ENCODE results near the gene RNF115. TPM values are rescaled to one million over a fixed set of nuclear protein-coding genes. Genes with fewer than 3 reads are reported as not detected.
"Not testable (repeated sequence)": the region's sequence is repeated elsewhere in the genome, so short reads cannot be mapped to it uniquely, and the experiment has no call there.

RNF115 gene
- polyA plus RNA-seq, 1 donor from 2014 or later: 22.3 TPM

- TF ChIP-seq REST (IDR thresholded peaks at IDR 0.05; ENCODE audit: borderline replicate concordance): no peak
Measured at GRCh38 chr1:145795257-145795881, 28.5 kb downstream of the RNF115 start (continued).

DNA sequence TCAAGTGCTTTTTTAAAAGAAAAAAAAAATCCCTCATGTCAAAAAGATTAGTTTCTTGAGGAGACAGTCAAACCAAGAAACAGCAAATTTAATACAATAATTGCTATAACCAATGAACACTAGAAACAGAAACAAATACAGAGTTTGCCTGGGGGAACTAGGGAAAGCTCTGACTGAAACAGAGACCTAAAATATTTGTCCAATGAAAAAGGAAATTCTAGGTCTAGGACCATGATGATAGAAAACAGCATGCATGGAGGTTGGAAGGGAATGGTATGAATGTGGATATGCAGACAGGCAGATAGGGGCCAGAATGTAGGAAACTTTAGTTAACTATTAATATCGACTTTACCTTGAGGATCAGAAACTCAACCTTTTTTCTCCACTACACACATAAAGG lies 31.4 kb downstream of the RNF115 start:
- no peak overlapping the region for H2AFZ ChIP-seq (ENCODE audit: low read depth, low read length)
- no peaks in the 10 kb centered on the region for H3K27me3 ChIP-seq (ENCODE audit: insufficient read depth, low read depth, low read length)
- H3K36me3 ChIP-seq (ENCODE audit: insufficient read depth, low read length): no peaks in the 10 kb centered on the region
- peaks cover 6% of the 10 kb centered on the region for H3K79me2 ChIP-seq (replicated peaks; ENCODE audit: insufficient read depth, low read length)
- TF ChIP-seq EP300 (conservative IDR thresholded peaks at IDR 0.05; ENCODE audit: poor library complexity, severe bottlenecking) (no peak), RAD21 (conservative IDR thresholded peaks at IDR 0.05) (no peak), POLR2AphosphoS5 (IDR thresholded peaks at IDR 0.05) (no peak), TAF1 (IDR thresholded peaks at IDR 0.05; ENCODE audit: low read depth) (no peak), SMC3 (conservative IDR thresholded peaks at IDR 0.05; ENCODE audit: poor library complexity) (no peak)
- no peaks in the 10 kb centered on the region for H3F3A ChIP-seq (ENCODE audit: insufficient read depth, low read length, poor library complexity, severe bottlenecking)
- H3K4me3 ChIP-seq (ENCODE audit: low read length): no peak overlapping the region
- H3K27ac ChIP-seq (ENCODE audit: low read length): no peak overlapping the region
- no peaks in the 10 kb centered on the region for H3K9me3 ChIP-seq (ENCODE audit: low read length)
- no peak overlapping the region for H3K4me2 ChIP-seq (ENCODE audit: low read length)
- no peaks in the 10 kb centered on the region for H4K20me1 ChIP-seq (ENCODE audit: insufficient read depth)
- no peak overlapping the region for H3K9ac ChIP-seq (ENCODE audit: low read length)
- no peaks in the 10 kb centered on the region for H3K9me2 ChIP-seq (ENCODE audit: insufficient read depth, low read length)

GRCh38 chr1:145791860-145792259 lies 32.0 kb downstream of the RNF115 start:
- not testable (repeated sequence) for H3K27ac ChIP-seq (ENCODE audit: low read length); H3K9me3 ChIP-seq (ENCODE audit: low read length); H2AFZ ChIP-seq (ENCODE audit: low read depth, low read length); H3K4me3 ChIP-seq (ENCODE audit: low read length); H3F3A ChIP-seq (ENCODE audit: insufficient read depth, low read length, poor library complexity, severe bottlenecking); H3K27me3 ChIP-seq (ENCODE audit: insufficient read depth, low read depth, low read length); H3K4me2 ChIP-seq (ENCODE audit: low read length); H4K20me1 ChIP-seq (ENCODE audit: insufficient read depth); H3K9ac ChIP-seq (ENCODE audit: low read length); H3K79me2 ChIP-seq (replicated peaks; ENCODE audit: insufficient read depth, low read length); H3K9me2 ChIP-seq (ENCODE audit: insufficient read depth, low read length); H3K36me3 ChIP-seq (ENCODE audit: insufficient read depth, low read length)

GRCh38 chr1:145788580-145788979 lies 35.3 kb downstream of the RNF115 start:
- H4K20me1 ChIP-seq (ENCODE audit: insufficient read depth): no peaks in the 10 kb centered on the region
- no peak overlapping the region for H3K9ac ChIP-seq (ENCODE audit: low read length)
- no peak overlapping the region for H3K4me2 ChIP-seq (ENCODE audit: low read length)
- no peaks in the 10 kb centered on the region for H3K27me3 ChIP-seq (ENCODE audit: insufficient read depth, low read depth, low read length)
- no peaks in the 10 kb centered on the region for H3K79me2 ChIP-seq (replicated peaks; ENCODE audit: insufficient read depth, low read length)
- no peak overlapping the region for H2AFZ ChIP-seq (ENCODE audit: low read depth, low read length)
- no peak overlapping the region for H3K4me3 ChIP-seq (ENCODE audit: low read length)
- no peaks in the 10 kb centered on the region for H3F3A ChIP-seq (ENCODE audit: insufficient read depth, low read length, poor library complexity, severe bottlenecking)
- TF ChIP-seq TAF1 (IDR thresholded peaks at IDR 0.05; ENCODE audit: low read depth): no peak
- no peak overlapping the region for H3K27ac ChIP-seq (ENCODE audit: low read length)
- no peaks in the 10 kb centered on the region for H3K9me3 ChIP-seq (ENCODE audit: low read length)
- no peaks in the 10 kb centered on the region for H3K9me2 ChIP-seq (ENCODE audit: insufficient read depth, low read length)
- no peaks in the 10 kb centered on the region for H3K36me3 ChIP-seq (ENCODE audit: insufficient read depth, low read length)

Data from neural cell (in vitro differentiated cells).